Activated T-cell treated with anti-CD3 and anti-CD28 coated beads for 24 hours (primary cell): ENCODE measurements around the gene LGALS4.
"Not testable (repeated sequence)": the region's sequence is repeated elsewhere in the genome, so short reads cannot be mapped to it uniquely, and the experiment has no call there.

Source experiments
- DNase-seq: peaks from one replicate; pipeline ENCODE4 v3.0.0-alpha.2; 2020; ENCODE audit warnings: low read depth

Gene LGALS4

GRCh38 chr19:38770228-38770948, 42.4 kb downstream of the LGALS4 start:
- not testable (repeated sequence) for DNase-seq

GRCh38 chr19:38769635-38770211, 43.0 kb downstream of the LGALS4 start:
- DNase-seq: peak; percentile 78

- no peak for DNase-seq
These were observed 46.3 kb downstream of the LGALS4 start for GRCh38 chr19:38766276-38767047.

- no peak for DNase-seq
These were observed 47.5 kb downstream of the LGALS4 start for GRCh38 chr19:38765214-38765613.

GRCh38 chr19:38763795-38764220, 48.9 kb downstream of the LGALS4 start:
- DNase-seq: no peak

- not testable (repeated sequence) for DNase-seq
These were observed 50.8 kb downstream of the LGALS4 start for GRCh38 chr19:38761884-38762389.

GRCh38 chr19:38760805-38761517, 51.8 kb downstream of the LGALS4 start:
- DNase-seq: not testable (repeated sequence)

GRCh38 chr19:38759590-38760003, 53.1 kb downstream of the LGALS4 start:
- DNase-seq: no peak

GRCh38 chr19:38754196-38754595, 58.5 kb downstream of the LGALS4 start:
- DNase-seq: not testable (repeated sequence)

GRCh38 chr19:38753783-38754182, 59.0 kb downstream of the LGALS4 start:
- not testable (repeated sequence) for DNase-seq
